GM12878 (cell line): ENCODE data around the gene PIAS1.

ENCODE experiments used
- BCL3 ChIP-seq: IDR thresholded peaks from 2 replicates; pipeline ENCODE4 v1.6.1; 2011; ENCODE audit warnings: borderline replicate concordance, low read depth, mild to moderate bottlenecking, moderate library complexity, low read length; ENCODE audit not compliant: insufficient read depth, poor library complexity, severe bottlenecking
- CBX3 ChIP-seq: fragments of 200-600 bp; sonication (generic); IDR thresholded peaks from 2 replicates; pipeline ENCODE4 v1.6.1; 2016; ENCODE audit warnings: low read depth, borderline replicate concordance
- CHD2 ChIP-seq: IDR thresholded peaks from 2 replicates; pipeline ENCODE4 v1.6.1; 2011; ENCODE audit warnings: low read depth, low read length, improper control_type of control experiment, borderline replicate concordance
- CTCF ChIP-seq, 3 experiments: IDR thresholded peaks in 2 of 3; conservative IDR thresholded peaks in 1 of 3; 2 replicates each; pipeline ENCODE4 v1.5.1; 2011; ENCODE audit warnings: low read depth in 3 of 3, low read length in 3 of 3, mild to moderate bottlenecking in 3 of 3, control low read depth in 2 of 3, moderate library complexity in 2 of 3, inconsistent platforms in 1 of 3, mixed read lengths in 1 of 3; ENCODE audit not compliant: control insufficient read depth in 2 of 3, insufficient read depth in 1 of 3; ENCODE audit errors: extremely low read depth in 1 of 3
- MAX ChIP-seq: IDR thresholded peaks from 2 replicates; pipeline ENCODE4 v1.6.1; 2012; ENCODE audit warnings: low read depth, low read length, improper control_type of control experiment
- SRF ChIP-seq, 2 experiments: IDR thresholded peaks; 2 replicates each; pipeline ENCODE4 v1.6.1; 2011; ENCODE audit warnings: low read depth in 2 of 2, low read length in 2 of 2, mild to moderate bottlenecking in 1 of 2, moderate library complexity in 1 of 2

- TF ChIP-seq SRF (IDR thresholded peaks at IDR 0.05; ENCODE audit: low read depth in 2 of 2, low read length in 2 of 2) (no peak), CTCF (IDR thresholded peaks at IDR 0.05 in 2 of 3, conservative IDR thresholded peaks at IDR 0.05 in 1 of 3; ENCODE audit: control insufficient read depth in 2 of 3, extremely low read depth in 1 of 3, insufficient read depth in 1 of 3, low read depth in 3 of 3, low read length in 3 of 3) (no peak), MAX (no peak), BCL3 (no peak), CBX3 (no peak), CHD2 (no peak)
Measured at GRCh38 chr15:68080783-68081182, 26.7 kb downstream of the PIAS1 start.
